HUES64 (cell line): ENCODE results near the gene GPC6.

Experiments used
- H3K27ac ChIP-seq: 2 replicates; pipeline ENCODE4 v1.7.0; 2013; ENCODE audit warnings: low read depth, low read length, inconsistent platforms
- H3K27me3 ChIP-seq: 2 replicates; pipeline ENCODE4 v1.6.1; 2013; ENCODE audit warnings: mild to moderate bottlenecking, low read length; ENCODE audit not compliant: insufficient read depth
- H3K36me3 ChIP-seq: 2 replicates; pipeline ENCODE4 v1.6.1; 2013; ENCODE audit warnings: mild to moderate bottlenecking, low read length; ENCODE audit not compliant: insufficient read depth
- H3K4me1 ChIP-seq: 2 replicates; pipeline ENCODE4 v1.6.1; 2013; ENCODE audit warnings: mild to moderate bottlenecking, low read length, moderate library complexity; ENCODE audit not compliant: insufficient read depth
- H3K4me3 ChIP-seq: 2 replicates; pipeline ENCODE4 v1.5.1; 2013; ENCODE audit warnings: mild to moderate bottlenecking, low read length, moderate library complexity
- H3K9ac ChIP-seq: 2 replicates; pipeline ENCODE4 v1.6.1; 2013; ENCODE audit warnings: mild to moderate bottlenecking, low read depth, low read length
- H3K9me3 ChIP-seq: 2 replicates; pipeline ENCODE4 v1.6.1; 2013; ENCODE audit warnings: low read depth, low read length; ENCODE audit not compliant: insufficient read depth
- WGBS: fragments of 150-250, 120-280 bp; methylation state at CpG from one replicate; pipeline ENCODE4 v1.1.7; 2013; ENCODE audit warnings: missing lambda C conversion rate; 5-methylcytosine and 5-hydroxymethylcytosine counted together

Gene GPC6

DNA sequence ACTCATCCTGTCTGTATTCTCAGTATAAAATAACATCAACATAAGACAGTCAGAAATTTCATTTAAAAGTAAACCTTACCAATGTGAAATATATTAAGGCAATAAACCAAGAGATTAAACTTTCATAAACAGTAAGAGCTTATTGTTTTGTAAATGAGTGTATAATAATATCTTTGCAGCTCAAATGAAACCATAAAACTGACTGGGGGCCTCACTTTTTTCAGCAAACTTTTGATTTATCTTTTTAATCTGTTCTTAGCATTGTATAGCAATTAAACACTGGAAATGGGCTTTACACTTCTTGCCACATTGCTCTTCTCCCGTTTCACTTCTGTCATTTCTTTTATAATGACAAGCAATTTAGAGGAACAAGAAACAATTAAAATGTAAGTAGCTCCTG is 580.3 kb downstream of the GPC6 start:
- Histone ChIP-seq H3K36me3 (no peaks in the 10 kb centered on the region), H3K27ac (no peak overlapping the region), H3K9ac (no peak overlapping the region), H3K9me3 (no peaks in the 10 kb centered on the region), H3K27me3 (no peaks in the 10 kb centered on the region), H3K4me3 (no peak overlapping the region), H3K4me1 (peaks cover 50% of the 10 kb centered on the region)
- WGBS = 43% methylated on average over 1 of the region's 1 CpG

DNA sequence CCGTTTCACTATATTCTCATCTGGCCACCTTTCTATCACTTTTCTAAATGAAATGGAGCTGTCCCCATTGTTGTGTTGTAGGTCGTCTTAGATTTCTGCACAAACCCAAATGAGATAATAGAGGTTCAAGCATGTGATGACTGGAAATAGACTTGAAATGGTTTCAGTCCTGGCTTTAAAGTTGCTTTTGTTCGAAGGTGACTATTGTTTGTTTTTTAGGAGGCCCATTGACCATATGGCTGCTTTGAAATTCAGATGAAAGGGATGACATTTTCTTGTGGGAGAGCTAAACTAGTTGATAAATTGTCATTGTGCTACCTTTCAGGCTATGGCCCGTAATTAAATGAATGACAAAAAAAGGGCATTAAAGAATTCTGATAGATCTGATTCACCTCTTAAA is 583.7 kb downstream of the GPC6 start:
- Histone ChIP-seq H3K9me3 (no peaks in the 10 kb centered on the region), H3K9ac (no peak overlapping the region), H3K27me3 (no peaks in the 10 kb centered on the region), H3K36me3 (no peaks in the 10 kb centered on the region), H3K4me1 (peaks cover 57% of the 10 kb centered on the region), H3K27ac (no peak overlapping the region), H3K4me3 (no peak overlapping the region)
- 68% methylated on average over 4 of the region's 4 CpGs for WGBS

DNA sequence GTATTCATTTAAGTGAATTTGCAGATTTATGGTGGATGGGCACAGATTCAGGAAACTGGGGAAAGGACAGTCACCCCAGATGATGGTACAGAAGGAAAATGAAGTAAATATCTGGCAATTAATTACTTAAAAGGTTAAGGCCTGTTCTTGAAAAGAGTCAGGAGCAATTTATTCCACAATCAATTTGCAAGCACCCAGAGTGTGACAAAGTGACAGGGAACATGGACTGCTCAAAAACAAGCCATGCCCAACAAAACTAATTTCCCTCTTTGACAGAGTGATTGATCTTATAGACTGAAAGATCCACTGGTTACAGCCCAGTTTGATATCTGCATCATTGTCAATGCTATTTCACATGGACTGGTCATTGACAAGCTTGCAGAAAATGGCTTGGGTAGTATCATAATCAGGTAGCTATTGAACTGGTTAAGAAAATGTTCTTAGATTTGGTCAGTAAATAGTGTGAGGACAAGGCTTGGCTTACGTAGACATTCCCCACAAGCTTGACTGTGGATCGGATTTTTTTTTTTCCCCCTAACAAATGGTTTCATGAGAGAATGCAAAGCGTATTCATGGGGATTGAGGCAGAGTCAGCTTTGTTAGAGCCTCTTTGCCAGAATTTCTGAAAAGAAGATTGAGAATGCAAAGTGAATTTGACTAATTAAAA is 584.6 kb downstream of the GPC6 start:
- WGBS = 82% methylated on average over 3 of the region's 3 CpGs
- Histone ChIP-seq H3K9me3 (no peaks in the 10 kb centered on the region), H3K4me1 (peaks cover 48% of the 10 kb centered on the region), H3K27me3 (no peaks in the 10 kb centered on the region), H3K36me3 (no peaks in the 10 kb centered on the region), H3K27ac (no peak overlapping the region), H3K9ac (no peak overlapping the region), H3K4me3 (no peak overlapping the region)

DNA sequence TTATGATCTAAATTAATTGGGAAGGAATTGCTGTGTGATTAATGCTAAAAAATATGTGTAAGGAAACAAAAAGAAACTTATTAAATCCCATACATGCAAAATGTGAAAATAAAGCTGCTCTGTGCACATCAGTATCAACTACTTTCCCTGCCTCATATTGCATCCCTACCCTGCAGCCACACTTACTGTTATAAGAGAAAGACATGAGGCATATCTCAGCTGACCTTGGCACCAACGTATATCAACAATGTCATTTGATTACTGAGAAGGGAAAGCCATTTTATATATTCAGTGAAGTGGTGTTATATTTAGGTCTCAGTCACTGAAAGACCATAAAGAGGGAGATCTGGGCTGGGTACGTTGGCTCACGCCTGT is 585.1 kb downstream of the GPC6 start:
- no peak overlapping the region for H3K9ac ChIP-seq
- H3K36me3 ChIP-seq = no peaks in the 10 kb centered on the region
- no peaks in the 10 kb centered on the region for H3K27me3 ChIP-seq
- no peak overlapping the region for H3K27ac ChIP-seq
- H3K9me3 ChIP-seq = no peaks in the 10 kb centered on the region
- no peak overlapping the region for H3K4me3 ChIP-seq
- WGBS = 92% methylated on average over 3 of the region's 3 CpGs
- peaks cover 46% of the 10 kb centered on the region for H3K4me1 ChIP-seq

DNA sequence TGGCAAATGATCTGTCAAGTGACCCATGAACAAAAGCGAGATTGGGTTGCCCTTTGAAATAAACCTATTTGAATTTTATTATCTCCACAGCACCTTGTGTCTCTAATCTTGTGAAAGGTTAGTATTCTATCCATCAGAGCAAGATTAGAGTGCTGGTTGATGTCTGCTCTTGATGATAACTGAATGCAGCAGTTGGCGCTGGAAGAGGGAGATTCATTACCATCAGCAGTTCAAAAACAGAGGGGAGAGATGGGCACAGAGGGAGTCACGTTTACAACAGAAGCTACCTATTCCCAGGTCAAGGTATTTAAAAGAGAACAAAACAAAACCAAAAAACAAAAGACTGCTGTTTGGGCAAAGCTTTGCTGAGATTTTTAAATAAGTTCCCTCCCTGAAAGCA is 588.1 kb downstream of the GPC6 start:
- Histone ChIP-seq H3K9me3 (no peaks in the 10 kb centered on the region), H3K4me3 (no peak overlapping the region), H3K27ac (no peak overlapping the region), H3K9ac (no peak overlapping the region), H3K4me1 (peaks cover 34% of the 10 kb centered on the region), H3K36me3 (no peaks in the 10 kb centered on the region), H3K27me3 (no peaks in the 10 kb centered on the region)
- 74% methylated on average over 2 of the region's 3 CpGs for WGBS

DNA sequence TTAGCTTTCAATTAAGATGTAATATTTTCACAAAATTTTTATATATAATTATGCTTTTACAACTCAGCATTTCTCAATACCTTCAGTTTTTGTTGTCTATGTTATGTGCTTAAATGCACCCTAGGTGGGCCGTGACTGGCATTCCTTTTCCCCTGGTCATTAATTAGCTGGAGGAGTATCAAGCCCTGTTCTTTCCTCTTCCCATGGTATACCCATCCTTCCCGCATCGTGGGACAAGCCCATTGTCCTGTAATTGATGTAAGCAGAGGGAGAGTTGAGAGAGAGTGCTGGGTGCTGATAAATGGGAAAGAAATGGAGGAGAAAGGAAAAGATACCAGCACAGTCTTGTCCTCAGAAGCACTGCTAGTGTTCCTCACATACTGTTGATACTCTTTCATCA is 591.7 kb downstream of the GPC6 start:
- Histone ChIP-seq H3K9ac (no peak overlapping the region), H3K27me3 (no peaks in the 10 kb centered on the region), H3K36me3 (no peaks in the 10 kb centered on the region), H3K9me3 (no peaks in the 10 kb centered on the region), H3K4me3 (no peak overlapping the region), H3K4me1 (peaks cover 13% of the 10 kb centered on the region), H3K27ac (no peak overlapping the region)
- 83% methylated on average over 2 of the region's 3 CpGs for WGBS

DNA sequence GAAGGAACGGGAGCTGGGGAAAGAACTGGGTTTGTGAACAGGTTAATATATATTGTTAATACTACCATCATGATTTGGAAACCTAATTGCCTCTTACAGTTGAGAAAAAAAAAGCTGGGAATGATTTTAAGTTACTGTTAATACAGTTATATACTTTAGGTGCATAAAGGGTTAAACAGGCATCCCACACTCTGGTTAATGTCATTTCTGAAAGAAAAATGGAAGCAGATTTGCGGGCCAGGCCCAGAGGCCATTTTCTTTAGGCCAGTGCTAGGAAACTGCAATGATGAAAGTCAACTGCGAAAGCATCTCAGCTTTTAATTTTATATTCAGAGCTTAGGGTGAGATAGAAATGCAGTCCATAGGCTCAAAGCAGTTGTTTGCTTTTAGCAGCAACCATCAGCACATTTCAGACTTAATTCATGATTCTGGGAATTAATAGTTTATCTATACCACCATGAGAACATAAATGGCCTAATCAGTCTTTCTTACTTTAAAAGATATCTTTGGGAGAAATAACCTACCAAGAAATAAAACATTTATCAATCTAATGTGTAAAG is 592.8 kb downstream of the GPC6 start:
- no peak overlapping the region for H3K27ac ChIP-seq
- H3K4me3 ChIP-seq = no peak overlapping the region
- peaks cover 12% of the 10 kb centered on the region for H3K4me1 ChIP-seq
- 89% methylated on average over 2 of the region's 3 CpGs for WGBS
- H3K36me3 ChIP-seq = no peaks in the 10 kb centered on the region
- no peak overlapping the region for H3K9ac ChIP-seq
- no peaks in the 10 kb centered on the region for H3K27me3 ChIP-seq
- no peaks in the 10 kb centered on the region for H3K9me3 ChIP-seq

DNA sequence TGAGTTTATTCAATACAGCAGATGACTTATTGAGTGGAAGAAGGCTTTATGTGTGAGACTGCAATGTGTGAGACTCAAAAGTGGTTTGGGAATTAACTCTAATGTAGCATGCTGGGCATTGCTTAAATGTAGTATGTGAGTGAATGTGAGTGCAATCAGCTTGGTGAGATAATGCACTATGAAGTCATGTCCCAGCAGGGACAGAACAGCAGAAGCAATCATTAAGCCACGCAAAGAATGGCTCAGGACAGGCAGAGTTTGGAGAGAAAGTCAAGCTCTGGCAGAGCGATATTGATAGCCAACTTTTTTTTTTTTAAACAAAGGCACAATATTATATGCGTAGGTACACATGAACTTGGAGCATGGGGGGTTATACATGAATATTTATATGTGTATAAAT is 597.7 kb downstream of the GPC6 start:
- H3K4me3 ChIP-seq = no peak overlapping the region
- no peak overlapping the region for H3K27ac ChIP-seq
- no peaks in the 10 kb centered on the region for H3K9me3 ChIP-seq
- no peak overlapping the region for H3K9ac ChIP-seq
- no peaks in the 10 kb centered on the region for H3K36me3 ChIP-seq
- no peaks in the 10 kb centered on the region for H3K4me1 ChIP-seq
- 93% methylated on average over 3 of the region's 3 CpGs for WGBS
- no peaks in the 10 kb centered on the region for H3K27me3 ChIP-seq

DNA sequence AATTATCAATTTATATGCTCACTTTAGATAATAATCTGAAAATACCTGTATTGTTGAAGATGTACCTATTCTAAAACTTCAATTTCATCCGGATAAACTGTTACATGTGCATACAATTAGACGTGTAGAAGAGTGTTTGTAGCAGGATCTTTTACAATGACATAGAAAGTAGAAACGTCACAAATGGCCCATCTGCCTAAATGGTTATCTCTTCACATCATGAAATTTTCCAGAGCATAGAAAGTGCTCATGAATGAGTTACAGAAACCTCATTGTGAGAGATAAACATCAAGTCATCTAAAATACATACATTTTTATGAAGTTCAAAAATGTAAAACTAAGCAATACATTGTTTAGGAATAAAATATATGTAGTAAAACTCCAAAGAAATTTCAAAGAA is 607.4 kb downstream of the GPC6 start:
- WGBS = 88% methylated on average over 2 of the region's 3 CpGs
- H3K36me3 ChIP-seq = no peaks in the 10 kb centered on the region
- no peak overlapping the region for H3K4me3 ChIP-seq
- H3K27me3 ChIP-seq = no peaks in the 10 kb centered on the region
- H3K27ac ChIP-seq = no peak overlapping the region
- no peak overlapping the region for H3K9ac ChIP-seq
- H3K9me3 ChIP-seq = no peaks in the 10 kb centered on the region
- peaks cover 8% of the 10 kb centered on the region for H3K4me1 ChIP-seq

DNA sequence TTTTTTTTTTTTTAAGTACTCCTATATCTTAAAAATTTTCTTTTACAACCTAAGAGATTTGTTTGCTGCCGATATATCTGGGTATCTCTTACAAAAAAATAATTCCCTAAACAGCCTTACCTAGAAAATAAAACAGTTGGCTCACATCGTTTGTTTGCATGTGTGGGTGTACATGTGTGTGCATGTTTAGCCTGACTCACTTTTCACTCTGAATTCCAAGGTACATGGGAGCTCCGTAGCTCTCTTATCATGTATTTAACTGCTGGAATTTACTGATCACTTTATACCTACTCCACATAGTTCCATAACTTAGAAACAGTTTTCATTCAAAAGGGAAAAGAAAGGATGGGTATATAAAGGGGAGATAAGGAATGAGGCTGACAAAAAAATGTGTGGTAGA is 616.5 kb downstream of the GPC6 start:
- H3K36me3 ChIP-seq = no peaks in the 10 kb centered on the region
- no peak overlapping the region for H3K4me3 ChIP-seq
- no peak overlapping the region for H3K27ac ChIP-seq
- WGBS = 92% methylated on average over 2 of the region's 3 CpGs
- H3K9me3 ChIP-seq = no peaks in the 10 kb centered on the region
- H3K4me1 ChIP-seq = peaks cover 9% of the 10 kb centered on the region
- H3K9ac ChIP-seq = no peak overlapping the region
- no peaks in the 10 kb centered on the region for H3K27me3 ChIP-seq

DNA sequence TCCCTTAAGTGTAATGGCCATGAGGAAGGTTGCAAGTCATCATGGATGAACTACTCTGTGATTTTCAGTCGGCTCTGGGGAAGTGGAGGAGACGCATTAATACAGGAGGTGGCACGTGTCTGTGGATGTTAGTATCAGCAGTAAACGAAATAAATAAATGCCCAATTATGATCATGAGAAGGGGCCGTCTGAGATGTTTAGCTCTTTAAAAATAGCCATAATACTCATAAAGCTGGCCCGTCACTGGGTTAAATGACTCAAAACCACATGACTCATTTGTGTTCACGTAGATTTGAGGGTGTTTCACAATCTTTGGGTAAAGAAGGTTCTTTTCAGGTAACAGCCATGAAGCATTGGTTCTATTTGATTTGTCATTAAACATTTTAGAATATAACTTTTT is 620.6 kb downstream of the GPC6 start:
- Histone ChIP-seq H3K36me3 (no peaks in the 10 kb centered on the region), H3K27ac (no peak overlapping the region), H3K4me1 (no peaks in the 10 kb centered on the region), H3K9ac (no peak overlapping the region), H3K4me3 (no peak overlapping the region), H3K27me3 (no peaks in the 10 kb centered on the region), H3K9me3 (no peaks in the 10 kb centered on the region)
- WGBS = 94% methylated on average over 7 of the region's 7 CpGs

DNA sequence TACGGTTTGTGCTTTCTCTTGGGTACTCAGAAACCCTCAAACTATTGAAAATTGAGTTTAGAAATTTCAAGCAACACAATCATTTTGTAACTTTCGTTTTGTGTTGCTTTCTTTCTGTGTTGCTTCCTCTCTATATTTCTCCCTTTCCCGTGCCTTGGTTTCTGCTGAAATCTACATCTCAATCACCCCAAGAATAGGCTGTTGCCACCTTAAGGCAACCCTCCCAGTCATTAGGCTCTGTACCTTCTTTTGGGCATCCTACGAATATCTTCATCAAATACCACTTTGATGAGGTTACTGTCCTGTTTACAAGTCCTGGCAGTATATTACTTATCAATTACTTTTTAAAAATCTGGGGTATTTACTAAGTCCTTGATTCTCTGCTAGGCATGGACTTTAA is 621.6 kb downstream of the GPC6 start:
- no peaks in the 10 kb centered on the region for H3K27me3 ChIP-seq
- H3K27ac ChIP-seq = no peak overlapping the region
- H3K4me3 ChIP-seq = no peak overlapping the region
- WGBS = 71% methylated on average over 4 of the region's 4 CpGs
- H3K9ac ChIP-seq = no peak overlapping the region
- no peaks in the 10 kb centered on the region for H3K36me3 ChIP-seq
- no peaks in the 10 kb centered on the region for H3K4me1 ChIP-seq
- H3K9me3 ChIP-seq = no peaks in the 10 kb centered on the region
